GM19351 (cell line): Measurements from ENCODE around the gene DNAJC16.
"Not testable (repeated sequence)": the region's sequence is repeated elsewhere in the genome, so short reads cannot be mapped to it uniquely, and the experiment has no call there.

ENCODE experiments used
- ATAC-seq: cut with Tn5 transposase; IDR thresholded peaks from one replicate; pipeline ENCODE4 v1.9.1; 2021; ENCODE audit warnings: mild to moderate bottlenecking, moderate library complexity; ENCODE audit not compliant: unreplicated experiment

The DNAJC16 gene

GRCh38 chr1:15526490-15527339 is at the start of gene DNAJC16:
TSS of gene DNAJC16 (plus strand) at chr1:15526848. CDS start at chr1:15529106, 2,258 bp downstream.
- ATAC-seq, result peak; percentile 51

GRCh38 chr1:15476927-15477326 is 49.7 kb upstream of the DNAJC16 start:
- no peak for ATAC-seq

GRCh38 chr1:15477646-15478212 is 48.9 kb upstream of the DNAJC16 start:
- no peak for ATAC-seq

- ATAC-seq, result no peak
Measured at GRCh38 chr1:15479654-15480347, 46.8 kb upstream of the DNAJC16 start.

GRCh38 chr1:15482455-15482854 is 44.2 kb upstream of the DNAJC16 start:
- ATAC-seq, result not testable (repeated sequence)

- ATAC-seq, result not testable (repeated sequence)
Measured at GRCh38 chr1:15482983-15483543, 43.6 kb upstream of the DNAJC16 start.

- ATAC-seq, result no peak
Measured at GRCh38 chr1:15483971-15484370, 42.7 kb upstream of the DNAJC16 start.

- ATAC-seq, result not testable (repeated sequence)
Measured at GRCh38 chr1:15484443-15484842, 42.2 kb upstream of the DNAJC16 start.

GRCh38 chr1:15485636-15486035 is 41.0 kb upstream of the DNAJC16 start:
- no peak for ATAC-seq

GRCh38 chr1:15486844-15487610 is 39.6 kb upstream of the DNAJC16 start:
- ATAC-seq, result not testable (repeated sequence)

- ATAC-seq, result no peak
Measured at GRCh38 chr1:15488371-15488770, 38.3 kb upstream of the DNAJC16 start.

- no peak for ATAC-seq
Measured at GRCh38 chr1:15489052-15489736, 37.5 kb upstream of the DNAJC16 start.

GRCh38 chr1:15491010-15491409 is 35.6 kb upstream of the DNAJC16 start:
- not testable (repeated sequence) for ATAC-seq

- ATAC-seq, result no peak
Measured at GRCh38 chr1:15492596-15492995, 34.1 kb upstream of the DNAJC16 start.

GRCh38 chr1:15493869-15494390 is 32.7 kb upstream of the DNAJC16 start:
- ATAC-seq, result no peak

- no peak for ATAC-seq
Measured at GRCh38 chr1:15500184-15501178, 26.2 kb upstream of the DNAJC16 start.

GRCh38 chr1:15501208-15502032 is 25.2 kb upstream of the DNAJC16 start:
- no peak for ATAC-seq

- ATAC-seq, result no peak
Measured at GRCh38 chr1:15504436-15504835, 22.2 kb upstream of the DNAJC16 start.
